Stomach (tissue), 4 donors: ENCODE measurements around the gene KMT5B.

Experiments used
- EP300 ChIP-seq: sonication (generic); formaldehyde crosslinking; IDR thresholded peaks from one replicate; pipeline ENCODE4 v1.6.1; 2017; ENCODE audit warnings: antibody characterized with exemption
- POLR2A ChIP-seq, 4 donors: fragments of 450-650 bp; IDR thresholded peaks; one replicate each; pipeline ENCODE4 v1.6.1; 2016; ENCODE audit warnings: antibody characterized with exemption in 4 of 4, control low read depth in 2 of 4, mild to moderate bottlenecking in 1 of 4, moderate library complexity in 1 of 4
- POLR2AphosphoS5 ChIP-seq, 3 donors: sonication (generic); formaldehyde crosslinking; IDR thresholded peaks; one replicate each; pipeline ENCODE4 v1.6.1; 2016; ENCODE audit warnings: antibody characterized with exemption in 3 of 3
- TF ChIP-seq, protein P1 (sequence below), 7 experiments: fragments of 450-650 bp in 4 of 7; fragments of 200-600 bp in 3 of 7; sonication (generic) in 3 of 7; IDR thresholded peaks; one replicate each; pipeline ENCODE4 v1.5.1; 2016 to 2019; ENCODE audit warnings: antibody characterized with exemption in 7 of 7, control low read depth in 2 of 7, mild to moderate bottlenecking in 1 of 7

DNA sequence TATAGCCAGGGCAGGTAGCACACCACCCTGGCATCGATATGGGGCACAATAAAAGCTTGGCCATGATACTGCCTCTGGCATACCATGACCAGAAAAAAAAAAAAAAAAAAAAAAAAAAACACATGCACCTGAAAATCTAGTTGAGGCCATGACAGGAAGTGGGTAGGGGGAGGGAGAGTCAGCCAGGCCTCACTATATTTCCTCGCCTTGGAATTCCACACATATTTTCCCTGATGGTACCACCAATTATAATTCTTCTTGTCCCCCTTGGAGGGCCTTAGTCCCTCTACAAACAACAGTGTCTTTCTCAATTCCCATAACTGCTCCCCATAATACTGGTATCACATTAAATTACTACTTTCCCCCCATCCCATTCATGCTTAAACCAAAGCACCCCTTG is 79.3 kb downstream of the KMT5B start:
- TF ChIP-seq, protein P1, sequence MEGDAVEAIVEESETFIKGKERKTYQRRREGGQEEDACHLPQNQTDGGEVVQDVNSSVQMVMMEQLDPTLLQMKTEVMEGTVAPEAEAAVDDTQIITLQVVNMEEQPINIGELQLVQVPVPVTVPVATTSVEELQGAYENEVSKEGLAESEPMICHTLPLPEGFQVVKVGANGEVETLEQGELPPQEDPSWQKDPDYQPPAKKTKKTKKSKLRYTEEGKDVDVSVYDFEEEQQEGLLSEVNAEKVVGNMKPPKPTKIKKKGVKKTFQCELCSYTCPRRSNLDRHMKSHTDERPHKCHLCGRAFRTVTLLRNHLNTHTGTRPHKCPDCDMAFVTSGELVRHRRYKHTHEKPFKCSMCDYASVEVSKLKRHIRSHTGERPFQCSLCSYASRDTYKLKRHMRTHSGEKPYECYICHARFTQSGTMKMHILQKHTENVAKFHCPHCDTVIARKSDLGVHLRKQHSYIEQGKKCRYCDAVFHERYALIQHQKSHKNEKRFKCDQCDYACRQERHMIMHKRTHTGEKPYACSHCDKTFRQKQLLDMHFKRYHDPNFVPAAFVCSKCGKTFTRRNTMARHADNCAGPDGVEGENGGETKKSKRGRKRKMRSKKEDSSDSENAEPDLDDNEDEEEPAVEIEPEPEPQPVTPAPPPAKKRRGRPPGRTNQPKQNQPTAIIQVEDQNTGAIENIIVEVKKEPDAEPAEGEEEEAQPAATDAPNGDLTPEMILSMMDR (IDR thresholded peaks at IDR 0.05): no peak
- no peak for TF ChIP-seq EP300
- TF ChIP-seq POLR2AphosphoS5 (IDR thresholded peaks at IDR 0.05): no peak
- no peak for TF ChIP-seq POLR2A (IDR thresholded peaks at IDR 0.05)
